Measurements from ENCODE around the gene CARD9.

Gene CARD9

DNA sequence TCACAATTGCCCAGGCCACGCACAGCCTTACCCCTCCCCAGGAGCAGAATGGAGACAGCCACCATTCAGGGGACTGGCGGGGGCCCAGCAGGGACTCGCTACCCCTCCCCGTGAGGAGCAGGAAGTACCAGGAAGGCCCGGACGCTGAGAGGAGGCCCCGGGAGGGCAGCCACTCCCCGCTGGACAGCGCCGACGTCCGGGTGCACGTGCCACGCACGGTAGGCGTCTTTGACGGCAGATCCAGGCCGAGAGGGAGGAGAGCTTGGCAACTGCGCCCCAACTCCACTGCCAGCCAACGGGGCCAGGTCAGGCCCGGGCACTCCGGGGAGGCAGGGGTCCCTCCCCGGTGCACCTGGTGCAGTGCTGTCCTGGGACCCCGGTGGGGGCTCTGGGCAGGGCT is 23.9 kb downstream of the CARD9 start:
- in situ Hi-C loops (cut with MboI; ENCODE audit: low sequenced_read_pairs): no loop called here

DNA sequence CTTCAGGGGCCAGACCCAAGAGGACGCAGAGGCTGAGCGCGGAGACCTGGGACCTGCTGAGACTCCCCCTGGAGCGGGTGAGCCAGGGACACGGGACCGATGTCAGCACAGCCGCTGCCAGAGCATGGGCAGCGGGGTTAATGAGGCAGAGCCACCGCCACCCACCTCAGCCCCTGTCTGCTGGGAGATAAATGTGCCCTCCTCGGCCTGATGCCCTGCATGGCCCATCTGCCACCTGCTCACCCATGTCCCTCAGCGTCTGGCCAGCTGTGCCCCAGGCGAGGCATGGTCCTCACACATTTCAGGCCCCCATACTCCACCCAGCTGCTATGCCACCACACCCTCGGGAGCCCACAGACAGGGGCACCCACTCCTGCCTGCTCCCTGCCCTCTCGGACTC is 24.8 kb downstream of the CARD9 start:
- in situ Hi-C loops (cut with MboI; ENCODE audit: low sequenced_read_pairs): no loop called here

DNA sequence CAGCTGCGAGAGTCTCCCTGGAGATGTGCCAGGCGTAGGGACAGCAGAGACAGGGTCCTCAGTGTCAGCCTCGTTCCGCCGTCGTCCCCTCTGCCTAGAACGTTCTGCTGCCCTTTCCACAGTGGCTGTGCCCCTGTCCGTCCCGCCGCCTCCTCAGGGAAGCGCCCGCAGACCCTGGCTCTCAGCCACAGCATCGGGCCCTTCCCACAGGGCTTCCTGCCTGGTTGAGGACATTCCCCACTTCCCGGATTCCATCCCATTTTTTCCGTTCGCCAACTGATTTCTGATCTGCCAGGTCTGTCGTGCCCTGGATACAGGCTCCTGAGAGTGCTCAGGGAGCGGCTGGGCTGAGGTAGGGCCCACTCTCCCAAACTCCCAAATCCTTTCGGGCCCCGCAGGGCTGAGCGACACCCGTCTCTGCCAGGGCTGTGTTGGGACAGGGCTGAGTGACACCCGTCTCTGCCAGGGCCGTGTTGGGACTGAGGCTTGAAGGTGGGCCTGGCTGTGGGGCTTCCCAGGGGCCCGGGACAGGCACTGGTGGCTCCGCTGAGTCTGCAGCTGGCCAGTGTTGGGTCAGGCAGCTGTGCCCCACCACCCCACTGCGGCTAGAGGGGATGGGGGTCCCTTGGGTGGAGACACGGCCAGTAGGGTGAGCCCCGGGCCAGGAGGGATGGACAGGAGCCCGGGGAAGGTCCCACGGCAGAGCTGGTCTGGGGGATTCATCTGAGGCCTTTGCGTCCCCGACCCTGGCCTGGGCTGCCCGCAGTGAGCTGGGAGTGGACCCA is 25.8 kb downstream of the CARD9 start:
- in situ Hi-C loops (cut with MboI; ENCODE audit: low sequenced_read_pairs): no loop called here

DNA sequence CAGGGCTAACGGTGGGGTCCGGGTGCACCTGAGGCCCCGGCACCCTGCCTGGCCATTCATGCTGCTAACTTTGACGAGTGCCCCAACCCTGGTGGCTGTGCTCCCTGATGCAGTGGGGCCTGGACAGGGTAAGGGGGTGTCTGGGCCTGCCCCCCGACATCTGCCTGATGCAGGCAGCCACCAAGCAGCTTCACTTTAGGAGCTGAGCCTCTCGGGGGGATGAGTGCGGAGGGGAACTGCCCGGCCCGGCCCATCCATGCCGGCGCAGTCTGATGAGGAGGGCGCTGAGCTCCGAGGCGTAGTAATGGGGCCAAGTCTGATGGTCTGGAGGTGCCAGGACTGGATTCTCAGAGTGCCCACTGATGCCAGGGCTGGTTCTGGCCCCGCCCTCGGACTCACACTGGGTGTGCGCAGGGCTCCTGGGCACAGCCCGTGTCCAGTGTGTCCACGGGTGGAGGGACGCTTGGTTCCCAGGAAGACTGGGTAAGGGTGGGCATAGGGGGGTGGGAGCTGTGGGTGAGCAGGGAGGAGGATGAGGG is 26.5 kb downstream of the CARD9 start:
- in situ Hi-C loops (cut with MboI; ENCODE audit: low sequenced_read_pairs): no loop called here

DNA sequence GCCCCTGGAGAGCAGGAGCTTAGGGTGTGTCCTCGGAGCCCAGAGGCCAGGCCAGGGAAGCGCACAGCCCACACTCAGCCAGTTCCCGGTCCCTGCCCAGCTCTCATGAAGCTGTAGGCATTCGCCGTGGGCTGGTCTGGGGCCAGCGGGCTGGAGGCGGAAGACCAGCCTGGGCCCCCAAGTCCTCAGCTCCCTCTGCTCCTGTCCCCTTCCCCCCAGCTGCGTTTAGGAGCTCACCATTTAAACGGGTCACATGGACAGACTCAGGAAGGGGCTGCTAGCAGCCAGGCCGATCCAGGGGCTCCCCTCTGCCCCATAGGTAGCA is 27.4 kb downstream of the CARD9 start:
- in situ Hi-C loops (cut with MboI; ENCODE audit: low sequenced_read_pairs): no loop called here

DNA sequence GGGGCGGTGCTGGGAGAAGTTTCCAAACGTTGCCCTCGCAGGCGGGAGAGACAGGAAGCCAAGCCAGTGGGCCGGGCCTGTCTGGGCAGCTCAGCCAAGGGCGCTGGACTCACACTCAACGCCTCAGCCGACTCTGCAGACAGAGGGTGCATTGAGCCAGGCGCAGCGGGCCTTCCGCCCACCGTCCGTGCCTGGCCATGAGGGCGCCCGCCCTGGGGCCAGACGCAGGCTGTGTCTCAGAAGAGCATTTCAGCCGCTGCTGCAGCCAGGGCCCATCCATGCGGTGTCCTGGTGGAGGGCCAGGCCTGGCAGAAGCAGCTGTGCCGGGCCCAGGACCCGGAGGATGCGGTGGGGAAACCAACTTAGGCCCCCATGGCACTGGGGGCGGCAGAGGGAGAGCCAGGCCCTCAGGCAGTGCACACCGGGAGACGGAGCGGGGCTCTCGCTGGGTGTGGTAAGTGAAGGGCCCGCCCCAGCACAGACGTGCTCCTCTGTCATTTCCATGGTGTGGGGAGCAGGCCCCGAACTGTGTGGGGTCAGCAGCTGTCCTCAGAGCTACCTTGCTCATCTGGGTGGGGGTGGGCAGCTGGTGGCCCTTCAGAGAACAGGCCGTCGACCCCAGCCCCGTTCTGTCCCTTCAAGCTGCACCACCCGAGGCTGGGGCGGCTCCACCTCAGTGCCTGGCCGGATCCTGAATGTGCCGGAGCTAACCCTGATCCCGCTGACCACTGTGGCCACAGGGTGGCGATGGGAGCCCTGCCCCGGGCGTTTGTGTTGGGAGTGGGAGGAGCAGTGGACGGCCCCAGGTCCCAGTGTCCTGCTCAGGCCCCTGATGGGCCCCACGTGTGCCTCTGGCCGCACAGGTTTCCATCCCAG is 27.9 kb downstream of the CARD9 start:
- in situ Hi-C loops (cut with MboI; ENCODE audit: low sequenced_read_pairs): no loop called here

DNA sequence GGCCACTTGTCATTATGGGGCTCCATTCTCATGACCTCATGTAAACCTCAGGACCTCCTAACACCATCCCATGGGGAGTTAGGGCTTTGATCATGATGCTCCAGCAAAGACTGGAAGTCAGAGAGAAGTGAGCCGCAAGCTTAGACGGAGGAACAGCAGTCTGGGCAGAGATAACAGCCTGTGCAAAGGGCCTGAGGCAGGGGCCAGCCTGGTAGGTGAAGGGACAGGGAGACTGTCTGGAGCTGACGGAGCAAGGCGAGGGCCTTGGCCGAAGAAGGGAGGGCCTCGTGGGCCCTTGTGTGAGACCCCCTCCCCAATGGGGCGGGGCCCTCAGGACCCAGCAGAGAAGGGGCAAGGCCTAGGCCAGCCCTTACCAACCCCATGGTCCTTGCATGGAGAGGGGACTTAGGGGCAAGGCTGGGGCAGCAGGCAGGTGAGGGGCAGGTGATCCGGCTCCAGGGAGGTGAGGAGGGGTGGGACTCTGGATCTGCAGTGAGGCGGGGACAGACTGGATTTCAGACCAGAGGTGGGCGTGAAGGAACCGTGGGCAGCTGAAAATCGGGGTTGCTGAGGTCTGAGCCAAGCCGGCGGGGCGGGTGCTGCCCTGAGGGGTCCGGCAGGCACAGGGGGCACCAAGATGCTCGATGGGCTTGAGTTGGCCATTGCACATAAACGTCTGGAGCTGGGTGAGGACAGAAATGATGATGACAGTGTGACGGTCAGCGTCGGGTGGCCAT is 28.8 kb downstream of the CARD9 start:
- in situ Hi-C loops (cut with MboI; ENCODE audit: low sequenced_read_pairs): no loop called here

DNA sequence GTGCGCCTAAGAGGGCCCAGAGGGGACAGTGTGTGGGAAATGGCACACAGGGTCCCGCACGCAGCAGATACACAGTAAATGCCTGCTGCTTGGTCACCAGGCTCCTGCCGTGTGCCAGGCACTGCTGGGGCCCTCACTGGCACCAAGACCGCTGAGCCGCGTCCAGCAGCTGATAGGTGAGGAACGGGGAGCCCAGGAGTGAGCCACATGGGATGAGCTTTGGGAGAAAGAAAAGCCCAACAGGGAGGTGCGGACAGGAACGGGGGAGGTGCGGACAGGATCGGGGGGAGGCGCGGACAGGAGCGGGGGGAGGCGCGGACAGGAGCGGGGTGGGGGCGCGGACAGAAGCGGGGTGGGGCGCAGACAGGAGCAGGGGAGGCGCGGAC is 29.6 kb downstream of the CARD9 start:
- in situ Hi-C loops (cut with MboI; ENCODE audit: low sequenced_read_pairs): no loop called here

DNA sequence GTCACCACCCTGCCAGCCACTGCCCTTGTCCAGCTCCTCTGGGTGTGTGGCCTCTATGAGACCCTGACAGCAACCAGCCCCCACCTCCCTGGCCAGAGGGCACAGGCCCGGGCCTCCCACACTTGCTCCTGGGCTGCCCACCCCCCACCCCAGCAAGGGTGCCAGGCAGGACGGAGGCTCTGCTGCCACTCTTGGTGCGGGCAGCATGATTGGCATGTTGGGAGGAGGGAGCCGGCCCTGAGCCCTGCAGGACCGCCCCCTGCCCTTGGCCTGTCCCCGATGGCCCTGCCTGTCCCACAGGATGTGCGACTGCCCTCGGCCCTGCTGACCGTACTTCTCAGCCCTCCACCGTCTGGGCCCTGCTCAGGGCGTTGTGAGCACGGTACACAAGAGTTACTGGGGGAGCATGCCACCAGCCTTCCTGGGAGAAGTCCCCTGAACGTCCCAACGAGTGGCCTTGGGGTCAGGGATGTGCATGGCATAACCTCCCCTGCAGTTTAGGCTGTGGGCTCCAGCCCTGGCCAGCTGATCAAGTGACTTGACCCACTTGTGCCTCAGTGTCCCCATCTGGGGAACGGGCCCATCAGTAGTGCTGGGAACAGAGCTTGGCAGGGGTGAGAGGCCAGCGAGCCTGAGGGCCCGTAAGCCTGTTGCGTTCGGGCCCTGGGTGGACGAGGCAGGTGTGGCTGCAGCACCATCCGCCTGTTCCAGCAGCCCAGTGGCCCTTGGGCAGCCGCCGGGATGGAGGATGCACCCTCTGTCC is 30.2 kb downstream of the CARD9 start:
- in situ Hi-C loops (cut with MboI; ENCODE audit: low sequenced_read_pairs): no loop called here

DNA sequence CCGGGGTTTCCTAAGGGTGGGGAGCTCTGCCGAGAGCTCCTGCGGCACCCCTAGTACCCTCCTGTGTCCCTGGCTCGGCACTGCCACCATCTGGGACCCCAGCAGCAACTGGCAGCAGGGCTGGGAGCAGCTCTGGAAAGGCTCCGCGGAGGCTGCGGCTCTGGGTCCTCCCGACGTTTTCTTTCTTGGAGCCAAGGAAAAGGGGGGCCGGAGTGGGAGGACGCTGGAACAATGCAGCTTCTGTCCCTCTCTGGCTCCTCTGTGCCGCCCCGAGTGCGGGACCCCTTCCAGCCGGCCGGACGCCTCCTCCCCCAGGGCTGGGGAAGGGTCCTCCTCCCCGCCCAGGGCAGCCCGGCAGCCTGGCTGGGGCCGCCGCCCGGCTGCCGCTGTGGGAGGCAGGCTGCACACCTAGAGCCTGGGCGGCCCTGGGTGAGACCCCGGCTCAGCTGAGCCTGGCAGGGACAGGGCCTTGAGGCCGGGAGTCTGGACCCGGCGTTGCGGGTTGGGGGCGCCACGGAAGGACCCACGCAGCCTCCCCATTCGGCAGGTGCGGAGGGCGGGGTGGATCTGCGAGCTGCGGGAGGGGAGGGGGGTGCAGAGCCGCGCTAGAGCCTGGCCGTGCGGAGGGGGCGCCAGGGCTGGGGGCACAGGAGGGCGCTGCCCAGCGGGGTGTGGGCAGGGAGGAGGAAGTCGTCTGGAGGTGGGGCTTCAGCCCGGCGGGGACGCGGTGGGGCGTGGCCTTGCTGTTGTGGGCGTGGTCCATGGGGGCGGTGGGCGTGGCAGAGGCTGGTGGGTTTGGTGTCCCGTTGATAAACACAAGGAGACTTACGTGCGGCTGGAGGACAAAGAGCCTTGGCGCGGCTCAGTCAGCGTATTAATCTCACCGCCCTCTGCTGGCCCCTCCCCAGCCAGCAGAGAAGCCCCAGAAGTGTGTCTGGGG is 31.0 kb downstream of the CARD9 start:
- in situ Hi-C loops (cut with MboI; ENCODE audit: low sequenced_read_pairs): no loop called here

DNA sequence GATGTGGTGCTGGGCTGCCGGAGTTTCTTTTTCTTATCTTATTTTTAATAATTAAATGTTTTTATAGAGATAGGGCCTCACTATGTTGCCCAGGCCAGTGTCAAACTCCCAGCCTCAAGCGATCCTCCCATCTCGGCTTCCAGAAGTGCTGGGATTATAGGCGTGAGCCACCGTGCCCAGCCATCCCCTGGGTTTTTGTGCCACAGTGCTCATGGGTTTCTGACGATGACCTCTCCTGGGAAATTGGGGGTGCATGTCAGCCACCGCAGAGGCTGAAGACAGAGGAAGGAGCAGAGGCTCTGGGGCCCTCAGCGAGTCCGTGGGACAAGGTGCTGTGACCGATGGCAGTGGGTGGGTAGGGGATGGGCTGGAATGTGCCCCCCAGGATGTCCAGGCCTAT is 31.7 kb downstream of the CARD9 start:
- in situ Hi-C loops (cut with MboI; ENCODE audit: low sequenced_read_pairs): no loop called here

DNA sequence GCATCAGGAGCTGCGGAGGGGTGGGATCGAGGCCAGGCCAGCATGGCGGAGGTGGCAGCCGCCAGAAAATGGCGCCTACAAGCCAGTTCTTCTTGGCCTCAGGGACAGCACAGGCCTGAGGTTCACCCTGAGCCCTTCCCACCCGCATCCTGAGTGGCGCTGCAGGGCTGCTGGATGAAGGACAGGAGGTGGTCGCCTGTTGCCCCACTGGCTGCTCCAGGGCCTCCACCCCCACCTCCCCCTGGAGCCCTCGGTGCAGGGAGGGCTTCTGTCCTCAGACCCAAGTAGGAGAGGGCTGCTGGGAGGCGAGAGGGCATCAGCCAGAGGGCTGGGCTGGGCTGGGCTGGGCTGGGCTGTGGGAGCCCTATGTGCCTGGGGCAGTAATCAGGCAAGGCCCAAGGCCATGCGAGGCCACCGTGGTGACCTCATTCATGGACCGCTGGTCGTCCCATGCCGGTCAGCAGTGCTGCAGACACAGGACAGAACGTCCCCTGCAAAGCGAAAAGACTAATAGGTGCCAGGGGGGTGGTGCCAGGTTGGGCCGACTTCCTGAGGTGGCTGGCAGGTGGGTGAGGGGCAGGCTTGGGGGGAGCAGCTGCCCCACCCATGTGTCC is 32.3 kb downstream of the CARD9 start:
- in situ Hi-C loops (cut with MboI; ENCODE audit: low sequenced_read_pairs): no loop called here

DNA sequence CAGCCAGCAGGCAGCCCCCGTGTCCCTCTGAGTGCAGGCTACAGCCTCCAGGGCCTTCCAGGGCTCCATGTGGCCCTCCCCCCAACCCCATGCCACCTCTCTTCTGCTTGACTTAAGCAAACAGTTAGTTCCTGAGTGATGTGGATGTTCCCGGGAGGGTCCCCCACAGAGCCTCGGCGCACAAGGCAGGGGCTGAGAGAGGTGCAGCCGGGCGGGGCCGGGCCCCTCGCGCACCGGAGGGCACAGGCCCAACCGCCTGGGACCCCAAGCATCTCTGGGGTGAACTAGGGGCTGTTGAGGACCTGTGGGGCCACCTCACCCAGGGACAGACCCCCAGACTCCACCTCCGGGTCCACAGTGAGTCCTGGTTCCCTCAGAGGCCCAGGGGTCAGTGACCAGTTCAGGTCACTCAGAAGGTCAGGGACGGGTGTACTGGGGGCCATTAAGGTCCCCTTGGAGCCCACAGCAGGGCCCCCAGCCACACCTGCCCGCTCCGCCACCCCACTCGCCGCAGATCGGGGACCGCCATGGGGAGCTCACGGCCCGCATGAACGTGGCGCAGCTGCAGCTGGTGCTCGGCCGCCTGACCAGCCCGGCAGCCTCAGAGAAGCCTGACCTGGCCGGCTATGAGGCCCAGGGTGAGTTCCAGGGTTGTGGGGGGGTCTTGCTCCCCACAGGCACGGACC is 33.0 kb downstream of the CARD9 start:
- in situ Hi-C loops (cut with MboI; ENCODE audit: low sequenced_read_pairs): no loop called here

DNA sequence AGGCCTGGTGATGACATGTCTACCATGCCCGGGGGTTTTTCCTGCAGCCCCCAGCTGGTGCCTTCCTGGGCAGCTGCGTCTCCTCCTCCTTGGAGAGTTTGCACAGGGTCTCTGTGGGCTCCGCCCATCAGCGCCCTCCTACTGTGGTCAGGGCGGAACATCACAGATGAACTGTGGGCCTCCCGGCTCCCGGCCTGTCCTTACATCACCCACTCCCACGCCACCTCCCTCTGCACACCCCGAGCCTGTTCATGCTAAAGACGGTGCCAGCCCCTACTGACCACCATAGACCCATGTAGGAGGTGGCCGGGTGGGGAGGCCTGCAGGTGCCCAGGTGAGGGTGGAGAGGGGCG is 33.5 kb downstream of the CARD9 start:
- in situ Hi-C loops (cut with MboI; ENCODE audit: low sequenced_read_pairs): no loop called here

DNA sequence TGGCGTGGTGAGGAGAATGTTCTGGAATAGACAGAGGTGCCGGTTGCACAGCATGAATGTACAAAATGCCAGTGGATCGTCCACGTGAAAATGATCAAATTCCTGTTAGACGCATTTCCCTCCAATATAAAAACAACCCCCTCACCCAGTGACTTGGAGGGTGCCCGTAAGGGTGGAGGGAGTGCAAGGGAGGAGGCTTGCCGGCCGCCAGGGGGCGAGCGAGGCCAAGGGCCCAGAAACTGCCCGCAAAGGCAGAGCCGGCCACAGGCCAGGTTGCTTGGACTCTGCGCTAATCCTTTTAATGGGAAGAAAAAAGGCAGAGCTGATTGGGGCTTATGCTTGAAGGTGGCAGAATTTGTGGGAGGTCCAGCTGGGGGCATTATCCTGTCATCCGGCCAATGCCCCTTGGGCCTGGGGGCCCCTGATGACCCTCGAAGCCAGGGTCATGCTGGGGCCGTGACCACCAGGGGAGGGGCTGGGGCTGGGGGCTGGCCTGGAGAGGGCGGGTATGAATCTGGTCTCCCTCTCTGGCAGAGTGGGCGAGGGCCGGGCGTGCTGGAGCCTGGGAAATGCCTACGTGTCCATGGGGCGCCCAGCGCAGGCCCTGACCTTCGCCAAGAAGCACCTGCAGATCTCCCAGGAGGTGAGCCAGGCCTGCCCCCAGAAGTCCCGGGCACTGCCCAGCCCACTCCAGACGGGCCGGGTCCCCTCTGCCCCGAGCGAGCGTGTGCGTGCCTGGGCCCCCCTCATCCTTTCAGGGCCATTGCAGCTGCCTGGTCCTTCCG is 34.1 kb downstream of the CARD9 start:
- in situ Hi-C loops (cut with MboI; ENCODE audit: low sequenced_read_pairs): no loop called here

DNA sequence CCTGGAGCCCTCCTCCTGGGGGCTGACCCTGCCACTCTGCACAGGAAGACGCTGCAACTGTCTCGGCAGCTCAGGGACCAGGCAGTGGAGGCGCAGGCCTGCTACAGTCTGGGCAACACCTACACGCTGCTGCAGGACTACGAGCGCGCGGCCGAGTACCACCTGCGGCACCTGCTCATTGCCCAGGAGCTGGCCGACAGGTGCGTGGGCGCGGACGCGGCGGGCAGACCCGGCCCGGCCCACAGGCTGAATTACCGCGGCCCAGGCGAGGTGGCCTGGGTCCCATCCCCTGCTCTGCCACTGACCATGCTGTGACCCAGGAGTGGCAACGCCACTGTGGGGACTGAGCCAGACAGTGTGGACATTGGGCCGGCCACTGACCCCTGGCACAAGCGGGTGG is 35.0 kb downstream of the CARD9 start:
- in situ Hi-C loops (cut with MboI; ENCODE audit: low sequenced_read_pairs): no loop called here

DNA sequence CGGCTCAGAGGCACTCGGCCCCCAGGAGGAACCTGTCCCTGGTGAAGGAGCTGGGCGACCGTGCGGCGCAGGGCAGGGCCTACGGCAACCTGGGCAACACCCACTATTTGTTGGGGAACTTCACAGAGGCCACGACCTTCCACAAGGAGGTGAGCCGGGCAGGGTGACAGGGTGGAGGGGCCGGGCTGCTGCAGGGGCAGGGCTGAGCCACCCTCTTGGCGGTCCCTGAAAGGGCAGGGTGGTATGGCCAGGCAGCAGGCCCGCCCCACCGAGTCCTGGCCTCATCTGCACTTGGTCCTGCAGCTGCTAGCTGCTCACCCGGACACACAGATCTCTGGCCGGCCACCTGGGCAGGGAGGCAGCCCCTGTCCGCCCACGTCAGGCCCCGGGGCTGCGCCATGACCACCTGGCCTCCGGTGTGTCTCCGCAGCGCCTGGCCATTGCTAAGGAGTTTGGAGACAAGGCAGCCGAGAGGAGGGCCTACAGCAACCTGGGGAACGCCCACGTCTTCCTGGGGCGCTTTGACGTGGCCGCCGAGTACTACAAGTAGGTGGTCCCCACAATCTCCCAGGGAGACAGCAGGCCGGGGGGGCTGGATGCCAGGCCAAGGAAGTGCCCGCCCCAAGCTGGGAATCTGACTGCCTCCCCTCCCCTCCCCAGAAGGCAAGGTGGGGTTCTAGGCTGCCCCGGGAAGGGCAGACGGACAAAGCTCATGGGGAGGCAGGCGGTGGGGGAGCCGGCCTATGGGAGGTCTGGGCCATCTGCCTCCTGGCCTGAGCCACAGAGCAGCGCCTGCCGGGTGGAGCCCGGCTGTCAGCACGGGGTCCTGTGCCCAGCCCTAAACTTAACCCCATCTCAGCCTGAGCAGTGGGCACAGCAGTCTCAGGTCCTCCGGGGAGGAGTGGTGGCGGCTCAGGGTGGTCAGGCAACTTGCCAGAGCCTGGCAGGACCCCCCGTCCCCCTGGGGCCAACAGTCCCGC is 35.8 kb downstream of the CARD9 start:
- in situ Hi-C loops (cut with MboI; ENCODE audit: low sequenced_read_pairs): no loop called here
